IMR-90 (cell line): ENCODE data around the gene RALGPS1.

Experiments
- BHLHE40 ChIP-seq: fragments of 150-350 bp; IDR thresholded peaks from 2 replicates; pipeline ENCODE4 v1.6.1; 2016; ENCODE audit warnings: mild to moderate bottlenecking, low read depth, low read length
- CTCF ChIP-seq: conservative IDR thresholded peaks from 2 replicates; pipeline ENCODE4 v1.5.1; 2012; ENCODE audit warnings: mild to moderate bottlenecking, low read depth, low read length, improper control_type of control experiment

- TF ChIP-seq BHLHE40 = no peak
- no peak for TF ChIP-seq CTCF
Measured at GRCh38 chr9:127136081-127136879, 221.7 kb downstream of the RALGPS1 start.
